Gastroesophageal sphincter (tissue), 4 donors: ENCODE measurements around the gene CDC34. TPM values are rescaled to one million over a fixed set of nuclear protein-coding genes. Genes with fewer than 3 reads are reported as not detected.
A peak's percentile ranks its signal among the peaks of the same experiment; 100 is the strongest.

ENCODE experiments used
- ATAC-seq: fragments of 150-250 bp; one replicate; pipeline ENCODE4 v1.9.1; 2016; ENCODE audit warnings: mild to moderate bottlenecking, moderate library complexity
- H3K27ac ChIP-seq, 4 donors: fragments of 200-600 bp; sonication (generic) in 3 of 4; 1 replicate in 3 of 4; 2 replicates in 1 of 4; pipeline ENCODE4 v1.5.1; 2016 to 2019
- H3K27me3 ChIP-seq: fragments of 200-600 bp; sonication (generic); one replicate; pipeline ENCODE4 v1.5.1; 2019
- H3K36me3 ChIP-seq, 2 donors: fragments of 200-600 bp; sonication (generic); one replicate each; pipeline ENCODE4 v1.5.1; 2019; ENCODE audit warnings: control low read depth in 1 of 2
- H3K4me1 ChIP-seq, 3 donors: fragments of 200-600 bp; sonication (generic); 1 replicate in 2 of 3; 2 replicates in 1 of 3; pipeline ENCODE4 v1.5.1; 2016 to 2019; ENCODE audit warnings: control low read depth in 2 of 3
- H3K4me3 ChIP-seq, 2 donors: fragments of 200-600 bp; sonication (generic); one replicate each; pipeline ENCODE4 v1.5.1; 2019; ENCODE audit warnings: mild to moderate bottlenecking in 1 of 2, moderate library complexity in 1 of 2
- H3K9me3 ChIP-seq, 3 donors: fragments of 200-600 bp; sonication (generic); one replicate each; pipeline ENCODE4 v1.5.1; 2017 to 2019; ENCODE audit warnings: control low read depth in 2 of 3
- EP300 ChIP-seq: sonication (generic); formaldehyde crosslinking; IDR thresholded peaks from one replicate; pipeline ENCODE4 v1.6.1; 2017; ENCODE audit warnings: antibody characterized with exemption, mild to moderate bottlenecking
- POLR2A ChIP-seq, 2 donors: fragments of 450-650 bp; IDR thresholded peaks; one replicate each; pipeline ENCODE4 v1.6.1; 2017; ENCODE audit warnings: antibody characterized with exemption in 2 of 2, mild to moderate bottlenecking in 2 of 2, moderate library complexity in 1 of 2
- POLR2AphosphoS5 ChIP-seq: sonication (generic); formaldehyde crosslinking; IDR thresholded peaks from one replicate; pipeline ENCODE4 v1.6.1; 2017; ENCODE audit warnings: antibody characterized with exemption
- WGBS, 2 donors: methylation state at CpG; one replicate each; pipeline ENCODE4 v1.1.5; 2018; ENCODE audit warnings: low coverage in 1 of 2; 5-methylcytosine and 5-hydroxymethylcytosine counted together
- total RNA-seq, 4 donors: library from RNA; depleted of rRNA; stranded (reverse); fragments of >200 nt; gene quantifications; one replicate each; pipeline ENCODE4 v1.1.0, GENCODE V29; 2016
- TF ChIP-seq, protein P1 (sequence below), 4 experiments: fragments of 200-600 bp in 2 of 4; fragments of 450-650 bp in 2 of 4; sonication (generic) in 1 of 4; IDR thresholded peaks; one replicate each; pipeline ENCODE4 v1.5.1; 2017 to 2019; ENCODE audit warnings: antibody characterized with exemption in 4 of 4, mild to moderate bottlenecking in 2 of 4, moderate library complexity in 2 of 4

Gene CDC34
- total RNA-seq, 4 donors from 2014 or later: 43.2 to 86.9 (median 70.2) TPM

DNA sequence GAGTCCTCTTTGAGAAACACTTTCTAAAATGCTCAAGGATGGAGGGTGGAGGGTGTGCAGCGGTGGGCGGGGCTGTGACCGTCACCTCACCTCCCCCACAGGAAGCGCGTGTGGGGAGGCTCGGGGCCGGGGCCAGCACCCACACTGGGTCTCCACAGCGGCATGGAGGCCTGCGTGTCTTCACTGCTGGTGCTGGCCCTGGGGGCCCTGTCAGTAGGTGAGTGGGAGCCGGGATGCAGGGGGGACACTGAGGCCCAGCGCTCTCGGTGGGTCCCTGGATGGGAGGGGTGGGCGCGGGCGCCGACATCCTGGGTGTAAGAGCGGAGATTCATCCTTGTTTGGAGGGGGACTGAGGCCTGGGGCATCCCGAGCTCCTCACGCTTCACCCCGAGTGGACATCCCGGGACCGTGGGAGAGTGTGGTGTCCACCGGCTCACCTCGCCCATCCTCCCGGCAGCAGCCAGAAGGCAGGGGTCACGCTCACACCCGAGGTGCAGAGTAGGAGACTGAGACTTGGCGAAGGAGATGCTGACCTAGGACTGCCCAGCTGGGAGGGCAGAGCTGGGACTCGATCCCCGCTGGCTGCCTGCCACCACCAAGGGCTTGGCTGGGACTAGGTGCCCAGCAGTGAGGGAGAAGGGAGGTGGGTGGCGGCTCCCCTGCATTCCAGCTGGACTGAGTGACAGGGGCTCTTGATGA lies 12.5 kb downstream of the CDC34 start, which contains the start of gene GZMM:
Gene GZMM (plus strand): TSS at position 144 of the 699 bp plus-strand sequence. CDS start 19 bp downstream, at position 163.
- Histone ChIP-seq H3K4me1 (peaks cover 0 to 11% (median 0%) of the 10 kb centered on the region in 3 donors), H3K27ac (no peak within 1 kb of the TSS), H3K27me3 (peaks cover 22% of the 10 kb centered on the region), H3K4me3 (no peak within 1 kb of the TSS), H3K36me3 (peaks cover 0 to 36% of the 10 kb centered on the region in 2 donors), H3K9me3 (no peaks in the 10 kb centered on the region)
- TF ChIP-seq, protein P1, sequence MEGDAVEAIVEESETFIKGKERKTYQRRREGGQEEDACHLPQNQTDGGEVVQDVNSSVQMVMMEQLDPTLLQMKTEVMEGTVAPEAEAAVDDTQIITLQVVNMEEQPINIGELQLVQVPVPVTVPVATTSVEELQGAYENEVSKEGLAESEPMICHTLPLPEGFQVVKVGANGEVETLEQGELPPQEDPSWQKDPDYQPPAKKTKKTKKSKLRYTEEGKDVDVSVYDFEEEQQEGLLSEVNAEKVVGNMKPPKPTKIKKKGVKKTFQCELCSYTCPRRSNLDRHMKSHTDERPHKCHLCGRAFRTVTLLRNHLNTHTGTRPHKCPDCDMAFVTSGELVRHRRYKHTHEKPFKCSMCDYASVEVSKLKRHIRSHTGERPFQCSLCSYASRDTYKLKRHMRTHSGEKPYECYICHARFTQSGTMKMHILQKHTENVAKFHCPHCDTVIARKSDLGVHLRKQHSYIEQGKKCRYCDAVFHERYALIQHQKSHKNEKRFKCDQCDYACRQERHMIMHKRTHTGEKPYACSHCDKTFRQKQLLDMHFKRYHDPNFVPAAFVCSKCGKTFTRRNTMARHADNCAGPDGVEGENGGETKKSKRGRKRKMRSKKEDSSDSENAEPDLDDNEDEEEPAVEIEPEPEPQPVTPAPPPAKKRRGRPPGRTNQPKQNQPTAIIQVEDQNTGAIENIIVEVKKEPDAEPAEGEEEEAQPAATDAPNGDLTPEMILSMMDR (IDR thresholded peaks at IDR 0.05): no peak
- peak; percentile 29 for ATAC-seq
- WGBS, 2 donors: 55% methylated on average over 6 of the region's 31 CpGs; no CpG with 5 or more reads in 1 of the 2 donors

GRCh38 chr19:547117-547516 lies 15.6 kb downstream of the CDC34 start:
- Histone ChIP-seq H3K9me3 (no peaks in the 10 kb centered on the region), H3K4me1 (peaks cover 0 to 12% (median 3%) of the 10 kb centered on the region in 3 donors), H3K27me3 (peaks cover 46% of the 10 kb centered on the region), H3K36me3 (peaks cover 0 to 13% of the 10 kb centered on the region in 2 donors), H3K27ac (no peak overlapping the region), H3K4me3 (no peak overlapping the region)
- WGBS, 2 donors: no CpG with 5 or more reads among the region's 15 CpGs
- no peak for ATAC-seq
- TF ChIP-seq EP300: no peak
- TF ChIP-seq POLR2AphosphoS5: no peak
- no peak for TF ChIP-seq POLR2A (IDR thresholded peaks at IDR 0.05)
- TF ChIP-seq, protein P1 (IDR thresholded peaks at IDR 0.05): no peak

- 79% methylated on average over 7 of the region's 26 CpGs; no CpG with 5 or more reads in 1 of the 2 donors for WGBS, 2 donors
- Histone ChIP-seq H3K9me3 (no peaks in the 10 kb centered on the region), H3K27ac (no peak overlapping the region), H3K4me1 (peaks cover 0 to 12% (median 3%) of the 10 kb centered on the region in 3 donors), H3K27me3 (peaks cover 55% of the 10 kb centered on the region), H3K4me3 (no peak overlapping the region), H3K36me3 (peaks cover 0 to 3% of the 10 kb centered on the region in 2 donors)
- ATAC-seq: no peak
- TF ChIP-seq, protein P1 (IDR thresholded peaks at IDR 0.05): no peak
- TF ChIP-seq POLR2AphosphoS5 (no peak), EP300 (no peak), POLR2A (IDR thresholded peaks at IDR 0.05) (no peak)
Measured at GRCh38 chr19:547836-548720, 16.5 kb downstream of the CDC34 start.

DNA sequence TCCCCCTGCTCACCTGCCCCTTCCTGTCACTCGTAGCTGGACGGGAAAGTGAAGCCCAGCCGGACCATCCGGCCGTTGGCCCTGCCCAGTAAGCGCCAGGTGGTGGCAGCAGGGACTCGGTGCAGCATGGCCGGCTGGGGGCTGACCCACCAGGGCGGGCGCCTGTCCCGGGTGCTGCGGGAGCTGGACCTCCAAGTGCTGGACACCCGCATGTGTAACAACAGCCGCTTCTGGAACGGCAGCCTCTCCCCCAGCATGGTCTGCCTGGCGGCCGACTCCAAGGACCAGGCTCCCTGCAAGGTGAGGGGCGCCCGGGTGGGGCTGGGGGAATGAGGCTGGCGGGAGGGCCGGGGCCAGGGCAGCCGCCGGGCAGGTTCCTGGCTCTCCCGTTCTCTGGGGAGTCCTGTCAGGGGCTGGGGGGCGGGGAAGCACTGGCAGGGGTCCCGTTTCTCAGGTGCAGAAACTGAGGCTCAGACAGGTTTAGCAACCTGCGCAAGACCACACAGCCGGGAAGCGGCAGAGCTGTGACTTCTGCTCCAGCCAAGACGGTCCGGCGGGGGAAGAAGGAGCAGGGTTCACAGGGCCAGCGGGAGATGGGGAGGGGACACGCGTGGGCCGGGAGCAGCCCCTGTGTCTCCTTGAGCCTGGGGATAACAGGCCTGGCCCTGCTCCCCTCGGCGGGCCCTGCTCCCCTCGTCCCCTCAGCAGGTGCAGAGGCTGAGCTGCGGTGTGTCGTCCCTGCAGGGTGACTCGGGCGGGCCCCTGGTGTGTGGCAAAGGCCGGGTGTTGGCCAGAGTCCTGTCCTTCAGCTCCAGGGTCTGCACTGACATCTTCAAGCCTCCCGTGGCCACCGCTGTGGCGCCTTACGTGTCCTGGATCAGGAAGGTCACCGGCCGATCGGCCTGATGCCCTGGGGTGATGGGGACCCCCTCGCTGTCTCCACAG lies 17.6 kb downstream of the CDC34 start:
- no peak for TF ChIP-seq POLR2A (IDR thresholded peaks at IDR 0.05)
- TF ChIP-seq, protein P1 (IDR thresholded peaks at IDR 0.05): no peak
- no peak for TF ChIP-seq EP300
- no peak for TF ChIP-seq POLR2AphosphoS5
- H3K4me1 ChIP-seq: peaks cover 0 to 8% (median 3%) of the 10 kb centered on the region in 3 donors
- no peak for ATAC-seq
- peaks cover 55% of the 10 kb centered on the region for H3K27me3 ChIP-seq
- no peak overlapping the region for H3K27ac ChIP-seq
- no CpG with 5 or more reads among the region's 52 CpGs for WGBS, 2 donors
- no peak overlapping the region for H3K4me3 ChIP-seq
- no peaks in the 10 kb centered on the region for H3K9me3 ChIP-seq
- H3K36me3 ChIP-seq: no peaks in the 10 kb centered on the region
